HG02798 (cell line): Measurements from ENCODE around the gene GGTLC1.

ENCODE experiments used
- ATAC-seq: cut with Tn5 transposase; IDR thresholded peaks from one replicate; pipeline ENCODE4 v1.9.1; 2021; ENCODE audit warnings: mild to moderate bottlenecking; ENCODE audit not compliant: unreplicated experiment, poor library complexity

GGTLC1 gene

GRCh38 chr20:23970049-23970448 is 18.5 kb downstream of the GGTLC1 start:
- no peak for ATAC-seq

GRCh38 chr20:23967616-23967979 is 21.0 kb downstream of the GGTLC1 start:
- ATAC-seq = no peak

DNA sequence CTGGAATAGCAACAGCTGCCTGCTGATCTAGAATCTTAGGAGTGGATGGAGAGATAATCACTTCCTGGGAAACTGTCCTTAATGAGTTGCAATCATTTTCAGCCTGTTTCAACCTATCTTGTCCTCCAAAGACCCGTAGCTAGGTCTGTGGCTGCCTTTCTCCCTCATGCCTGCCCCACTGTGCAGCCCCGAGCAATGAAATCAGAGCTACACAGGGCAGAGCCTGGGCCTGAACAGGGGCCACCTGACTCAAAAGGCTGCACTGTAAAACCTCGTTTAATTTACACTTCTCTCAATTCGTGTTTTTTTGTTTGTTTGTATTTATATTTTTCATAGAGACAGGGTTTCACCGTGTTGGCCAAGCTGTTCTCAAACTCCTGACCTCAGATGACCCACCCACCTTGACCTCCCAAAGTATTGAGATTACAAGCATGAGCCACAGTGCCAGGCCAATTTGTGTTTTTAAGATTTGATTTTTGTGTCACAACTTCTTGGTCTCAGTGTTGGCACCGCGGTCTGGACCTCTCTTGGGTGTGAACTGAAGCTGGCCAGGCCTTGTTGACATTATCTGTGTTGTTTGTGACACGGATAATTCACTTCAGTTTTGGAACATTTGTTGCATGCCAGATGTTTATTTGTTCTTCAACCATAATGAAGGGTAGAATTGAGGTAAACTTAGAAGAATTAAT is 21.5 kb downstream of the GGTLC1 start:
- ATAC-seq = no peak

- no peak for ATAC-seq
These were observed 22.3 kb downstream of the GGTLC1 start for GRCh38 chr20:23966298-23966697.

DNA sequence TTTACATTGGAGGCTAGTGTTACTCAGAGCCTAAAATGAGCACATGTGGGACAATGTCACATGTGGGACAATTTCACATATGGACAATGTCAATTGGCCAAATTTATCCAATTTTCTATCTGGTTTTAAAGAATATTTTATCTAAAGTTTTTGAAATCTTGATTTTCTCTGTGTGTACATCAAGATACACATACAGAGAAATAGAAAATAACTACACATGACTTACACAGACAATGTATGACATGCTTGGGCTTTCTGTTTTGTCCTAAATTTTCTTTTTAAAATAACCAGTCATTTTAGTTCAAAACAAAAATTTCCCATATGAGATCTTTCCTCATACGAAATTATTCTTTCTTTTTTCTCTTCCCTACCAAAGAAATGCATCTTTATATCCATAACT is 24.6 kb downstream of the GGTLC1 start:
- ATAC-seq = no peak

- no peak for ATAC-seq
These were observed 26.3 kb downstream of the GGTLC1 start for GRCh38 chr20:23962272-23962671.

GRCh38 chr20:23959054-23959453 is 29.5 kb downstream of the GGTLC1 start:
- ATAC-seq = no peak

DNA sequence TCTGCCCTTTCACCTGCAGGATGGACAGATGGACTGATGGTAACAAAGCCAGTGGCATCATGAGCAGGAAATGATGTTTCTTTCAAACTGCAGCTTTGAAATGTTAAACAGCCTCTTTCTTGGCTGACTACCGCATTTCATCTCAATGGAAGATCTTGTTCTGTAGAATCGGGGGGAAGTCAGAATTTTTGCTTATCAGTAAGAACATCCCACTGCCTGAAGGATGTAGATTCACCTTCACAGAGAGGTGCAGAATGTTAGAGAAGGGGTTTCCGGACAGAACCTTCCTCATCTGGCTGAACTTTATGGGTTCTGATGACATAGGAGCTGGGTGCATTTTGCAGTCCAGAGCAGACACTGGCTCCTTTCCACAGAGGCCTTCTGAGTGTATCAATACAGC is 32.7 kb downstream of the GGTLC1 start:
- ATAC-seq = no peak

GRCh38 chr20:23954008-23954745 is 34.4 kb downstream of the GGTLC1 start:
- no peak for ATAC-seq

DNA sequence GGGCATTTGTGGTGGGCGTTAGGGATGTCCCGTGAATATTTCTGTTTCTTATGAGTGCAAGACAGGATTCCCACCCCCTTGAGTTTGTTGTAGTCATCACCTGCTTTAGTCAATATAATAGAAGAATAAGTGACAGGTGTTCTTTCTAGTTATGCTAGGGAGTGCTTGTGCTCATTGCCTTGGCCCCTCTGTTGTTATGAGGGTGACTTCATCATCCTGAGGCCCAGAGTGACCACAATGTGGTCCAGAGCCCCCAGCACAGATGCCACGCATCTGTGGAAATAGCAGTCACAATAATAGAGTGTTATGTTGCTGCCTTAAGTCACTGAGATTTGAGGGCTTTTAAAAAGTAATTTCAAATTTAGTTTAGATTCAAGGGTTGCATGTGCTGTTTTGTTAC is 42.4 kb downstream of the GGTLC1 start:
- ATAC-seq = no peak

DNA sequence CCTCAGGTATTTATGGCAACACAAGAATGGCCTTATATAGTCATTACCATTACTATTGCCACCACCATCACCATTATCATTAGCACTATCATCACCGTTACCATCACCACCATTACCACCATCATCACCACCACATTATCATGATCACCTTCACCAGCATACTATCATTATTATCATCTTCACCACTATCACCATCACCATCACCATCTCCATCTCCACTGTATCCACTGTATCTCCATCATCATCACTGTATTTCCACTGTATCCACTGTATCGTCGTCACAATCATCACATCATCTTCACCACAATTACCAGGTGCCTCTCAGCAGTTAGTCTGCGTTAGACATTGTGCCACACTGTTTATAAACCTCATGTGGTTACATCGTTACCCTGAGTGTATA is 45.3 kb downstream of the GGTLC1 start:
- ATAC-seq = no peak

DNA sequence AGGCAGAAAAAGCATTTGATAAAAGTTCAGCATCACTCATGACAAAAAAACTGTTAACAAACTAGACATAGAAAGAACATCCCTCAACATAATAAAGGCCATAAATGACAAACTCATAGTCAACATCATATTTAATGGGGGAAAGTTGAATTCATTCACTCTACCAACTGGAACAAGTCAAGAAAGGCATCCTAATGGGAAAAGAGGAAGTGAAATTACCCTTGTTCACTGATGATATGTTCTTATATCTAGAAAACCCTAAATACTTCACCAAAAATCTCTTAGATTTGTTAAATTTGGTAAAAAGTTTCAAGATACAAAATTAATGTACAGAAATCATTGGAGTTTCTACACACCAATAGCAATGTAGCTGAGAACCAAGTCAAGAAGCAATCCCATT is 48.9 kb downstream of the GGTLC1 start:
- ATAC-seq = no peak

DNA sequence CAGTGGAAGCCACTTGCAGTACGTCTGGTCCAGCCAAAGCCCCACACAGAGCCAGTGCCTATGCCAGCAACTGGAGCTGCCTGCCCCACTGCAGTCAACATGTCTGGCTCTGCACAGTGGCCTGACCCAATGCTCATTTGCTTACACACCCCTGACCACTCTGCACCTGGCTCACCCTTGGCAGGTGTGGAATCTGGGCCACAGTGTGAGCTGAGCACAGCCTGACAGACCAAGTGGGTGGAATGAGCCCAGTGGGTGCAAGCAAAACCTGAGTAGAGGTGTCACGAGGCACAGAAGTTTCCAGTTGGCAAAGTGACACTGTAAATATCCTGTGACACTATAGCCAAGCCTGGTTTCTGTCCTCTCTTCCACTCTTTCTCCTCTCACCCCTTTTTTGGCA is 49.5 kb downstream of the GGTLC1 start:
- no peak for ATAC-seq

GRCh38 chr20:23938118-23938438 is 50.5 kb downstream of the GGTLC1 start:
- ATAC-seq = no peak

DNA sequence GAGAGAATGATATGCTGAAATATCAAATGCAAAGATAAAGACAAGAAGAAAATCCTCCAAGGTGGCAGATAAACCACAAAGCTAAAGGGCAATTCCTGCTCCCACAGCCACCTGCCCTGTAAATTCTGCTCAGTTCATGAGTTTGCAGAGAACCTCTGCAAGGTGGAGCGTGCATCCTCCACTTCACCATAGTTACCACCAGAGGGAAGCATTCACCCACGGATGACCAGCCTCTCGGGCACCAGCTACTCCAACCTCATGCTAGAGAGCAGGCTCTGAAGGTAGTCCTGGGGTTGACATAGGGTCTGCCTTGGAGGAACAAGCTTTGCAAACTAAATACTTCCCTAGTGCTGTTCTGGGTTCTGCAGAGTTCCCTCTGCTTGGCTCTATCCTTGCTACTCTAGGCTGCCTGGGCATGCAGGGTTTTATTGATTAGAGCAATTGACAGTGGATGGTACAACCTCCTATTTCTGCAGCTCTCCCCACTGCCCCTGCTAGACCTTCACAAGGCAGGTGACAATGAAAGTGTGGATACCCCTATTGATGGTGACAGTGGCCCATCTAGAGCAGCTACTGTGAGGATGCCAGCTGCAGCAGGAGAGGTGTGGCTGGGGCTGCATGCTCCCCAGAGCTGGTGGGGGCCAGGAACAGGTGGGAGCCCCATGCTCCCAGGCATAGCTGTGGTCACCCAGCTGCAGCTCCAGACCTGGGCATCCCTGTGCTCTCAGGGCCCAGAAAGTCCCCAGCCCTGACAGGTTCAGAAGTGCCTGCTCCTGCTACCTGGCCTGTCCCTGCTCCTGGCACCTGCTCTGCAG is 51.1 kb downstream of the GGTLC1 start:
- ATAC-seq = peak; percentile 83
